ENCODE results near the gene PAQR7. TPM values are rescaled to one million over a fixed set of nuclear protein-coding genes. Genes with fewer than 3 reads are reported as not detected.
"Not testable (repeated sequence)": the region's sequence is repeated elsewhere in the genome, so short reads cannot be mapped to it uniquely, and the experiment has no call there.

The PAQR7 gene
- total RNA-seq, 2 donors from 2014 or later = 5.2 to 6.3 TPM

- not testable (repeated sequence) for ATAC-seq; H3K4me1 Mint-ChIP-seq (ENCODE audit: low read depth in 2 of 2); H3K27ac Mint-ChIP-seq
Measured at GRCh38 chr1:25839808-25840207, 35.7 kb downstream of the PAQR7 start.

GRCh38 chr1:25837262-25837875, 38.1 kb downstream of the PAQR7 start:
- no peaks in the 10 kb centered on the region for H3K9me3 Mint-ChIP-seq
- DNase-seq (ENCODE audit: low spot score) = no peak
- H3K4me3 Mint-ChIP-seq = no peak overlapping the region
- no peaks in the 10 kb centered on the region for H3K4me1 Mint-ChIP-seq (ENCODE audit: low read depth in 2 of 2)
- no peak overlapping the region for H3K27ac Mint-ChIP-seq
- ATAC-seq = no peak
- peaks cover 6% of the 10 kb centered on the region for H3K36me3 Mint-ChIP-seq
- H3K27me3 Mint-ChIP-seq = no peaks in the 10 kb centered on the region

More at GRCh38 chr1:25839808-25840207, 35.7 kb downstream of the PAQR7 start:
- not testable (repeated sequence) for H3K9me3 Mint-ChIP-seq; H3K36me3 Mint-ChIP-seq; DNase-seq (ENCODE audit: low spot score); H3K27me3 Mint-ChIP-seq; H3K4me3 Mint-ChIP-seq

GRCh38 chr1:25836695-25837094, 38.8 kb downstream of the PAQR7 start:
- H3K27ac Mint-ChIP-seq = no peak overlapping the region
- no peak overlapping the region for H3K4me3 Mint-ChIP-seq
- no peaks in the 10 kb centered on the region for H3K9me3 Mint-ChIP-seq
- no peaks in the 10 kb centered on the region for H3K27me3 Mint-ChIP-seq
- DNase-seq (ENCODE audit: low spot score) (no peak), ATAC-seq (no peak)
- peaks cover 6% of the 10 kb centered on the region for H3K36me3 Mint-ChIP-seq
- H3K4me1 Mint-ChIP-seq (ENCODE audit: low read depth in 2 of 2) = no peaks in the 10 kb centered on the region

- DNase-seq (ENCODE audit: low spot score) (no peak), ATAC-seq (no peak)
- H3K27ac Mint-ChIP-seq = no peak overlapping the region
- no peaks in the 10 kb centered on the region for H3K27me3 Mint-ChIP-seq
- H3K9me3 Mint-ChIP-seq = no peaks in the 10 kb centered on the region
- H3K36me3 Mint-ChIP-seq = peaks cover 11% of the 10 kb centered on the region
- no peak overlapping the region for H3K4me3 Mint-ChIP-seq
- no peaks in the 10 kb centered on the region for H3K4me1 Mint-ChIP-seq (ENCODE audit: low read depth in 2 of 2)
Measured at GRCh38 chr1:25834894-25835293, 40.6 kb downstream of the PAQR7 start.

- H3K27ac Mint-ChIP-seq = no peak overlapping the region
- peaks cover 16% of the 10 kb centered on the region for H3K36me3 Mint-ChIP-seq
- H3K27me3 Mint-ChIP-seq = no peaks in the 10 kb centered on the region
- no peak for DNase-seq (ENCODE audit: low spot score)
- no peak for ATAC-seq
- no peaks in the 10 kb centered on the region for H3K4me1 Mint-ChIP-seq (ENCODE audit: low read depth in 2 of 2)
- no peak overlapping the region for H3K4me3 Mint-ChIP-seq
- H3K9me3 Mint-ChIP-seq = no peaks in the 10 kb centered on the region
Measured at GRCh38 chr1:25833158-25833557, 42.4 kb downstream of the PAQR7 start.

GRCh38 chr1:25832336-25833037, 43.0 kb downstream of the PAQR7 start:
- H3K27me3 Mint-ChIP-seq = no peaks in the 10 kb centered on the region
- no peak for DNase-seq (ENCODE audit: low spot score)
- no peak for ATAC-seq
- H3K9me3 Mint-ChIP-seq = no peaks in the 10 kb centered on the region
- H3K36me3 Mint-ChIP-seq = peaks cover 16% of the 10 kb centered on the region
- H3K27ac Mint-ChIP-seq = no peak overlapping the region
- H3K4me3 Mint-ChIP-seq = no peak overlapping the region
- no peaks in the 10 kb centered on the region for H3K4me1 Mint-ChIP-seq (ENCODE audit: low read depth in 2 of 2)

GRCh38 chr1:25831569-25832196, 43.8 kb downstream of the PAQR7 start:
- ATAC-seq = no peak
- no peaks in the 10 kb centered on the region for H3K27me3 Mint-ChIP-seq
- no peaks in the 10 kb centered on the region for H3K4me1 Mint-ChIP-seq (ENCODE audit: low read depth in 2 of 2)
- H3K27ac Mint-ChIP-seq = no peak overlapping the region
- DNase-seq (ENCODE audit: low spot score) = no peak
- H3K36me3 Mint-ChIP-seq = peaks cover 16% of the 10 kb centered on the region
- H3K4me3 Mint-ChIP-seq = no peak overlapping the region
- H3K9me3 Mint-ChIP-seq = no peaks in the 10 kb centered on the region

- DNase-seq (ENCODE audit: low spot score) = no peak
- no peaks in the 10 kb centered on the region for H3K4me1 Mint-ChIP-seq (ENCODE audit: low read depth in 2 of 2)
- peaks cover 11% of the 10 kb centered on the region for H3K36me3 Mint-ChIP-seq
Measured at GRCh38 chr1:25829046-25829445, 46.5 kb downstream of the PAQR7 start.

GRCh38 chr1:25828491-25828890, 47.0 kb downstream of the PAQR7 start:
- peaks cover 11% of the 10 kb centered on the region for H3K36me3 Mint-ChIP-seq
- no peak overlapping the region for H3K27ac Mint-ChIP-seq
- H3K27me3 Mint-ChIP-seq = no peaks in the 10 kb centered on the region
- no peak for DNase-seq (ENCODE audit: low spot score)
- H3K4me3 Mint-ChIP-seq = no peak overlapping the region
- H3K9me3 Mint-ChIP-seq = no peaks in the 10 kb centered on the region
- ATAC-seq = no peak
- no peaks in the 10 kb centered on the region for H3K4me1 Mint-ChIP-seq (ENCODE audit: low read depth in 2 of 2)

More at GRCh38 chr1:25829046-25829445, 46.5 kb downstream of the PAQR7 start:
- Mint-ChIP-seq H3K27ac (no peak overlapping the region), H3K27me3 (no peaks in the 10 kb centered on the region), H3K9me3 (no peaks in the 10 kb centered on the region), H3K4me3 (no peak overlapping the region)
- ATAC-seq = no peak

- no peak overlapping the region for H3K4me3 Mint-ChIP-seq
- peaks cover 11% of the 10 kb centered on the region for H3K36me3 Mint-ChIP-seq
- H3K27ac Mint-ChIP-seq = no peak overlapping the region
- ATAC-seq (no peak), DNase-seq (ENCODE audit: low spot score) (no peak)
- H3K9me3 Mint-ChIP-seq = no peaks in the 10 kb centered on the region
- H3K4me1 Mint-ChIP-seq (ENCODE audit: low read depth in 2 of 2) = peaks cover 8 to 9% of the 10 kb centered on the region in 2 donors
- no peaks in the 10 kb centered on the region for H3K27me3 Mint-ChIP-seq
Measured at GRCh38 chr1:25826571-25826970, 48.9 kb downstream of the PAQR7 start.

GRCh38 chr1:25825605-25826004, 49.9 kb downstream of the PAQR7 start:
- DNase-seq (ENCODE audit: low spot score) (no peak), ATAC-seq (no peak)
- no peak overlapping the region for H3K4me3 Mint-ChIP-seq
- peaks cover 15 to 18% of the 10 kb centered on the region in 2 donors for H3K4me1 Mint-ChIP-seq (ENCODE audit: low read depth in 2 of 2)
- peaks cover 5% of the 10 kb centered on the region for H3K36me3 Mint-ChIP-seq
- no peak overlapping the region for H3K27ac Mint-ChIP-seq
- no peaks in the 10 kb centered on the region for H3K9me3 Mint-ChIP-seq
- H3K27me3 Mint-ChIP-seq = no peaks in the 10 kb centered on the region

- Mint-ChIP-seq H3K4me3 (peak overlapping the region; percentile 98), H3K27me3 (no peaks in the 10 kb centered on the region), H3K9me3 (no peaks in the 10 kb centered on the region), H3K27ac (peak overlapping the region; percentile 88 to 93), H3K4me1 (ENCODE audit: low read depth in 2 of 2) (peaks cover 30 to 37% of the 10 kb centered on the region in 2 donors), H3K36me3 (no peaks in the 10 kb centered on the region)
- DNase-seq (ENCODE audit: low spot score) (no peak), ATAC-seq (no peak)
Measured at GRCh38 chr1:25821630-25822091, 53.8 kb downstream of the PAQR7 start.

GRCh38 chr1:25821112-25821476, 54.4 kb downstream of the PAQR7 start:
- no peak for DNase-seq (ENCODE audit: low spot score)
- peaks cover 30 to 37% of the 10 kb centered on the region in 2 donors for H3K4me1 Mint-ChIP-seq (ENCODE audit: low read depth in 2 of 2)
- peak overlapping the region; percentile 98 for H3K4me3 Mint-ChIP-seq
- peak overlapping the region; percentile 88 to 93 for H3K27ac Mint-ChIP-seq
- no peak for ATAC-seq
- no peaks in the 10 kb centered on the region for H3K27me3 Mint-ChIP-seq
- no peaks in the 10 kb centered on the region for H3K9me3 Mint-ChIP-seq
- H3K36me3 Mint-ChIP-seq = no peaks in the 10 kb centered on the region
